B cell (primary cell): ENCODE data around the gene IDS. TPM values are rescaled to one million over a fixed set of nuclear protein-coding genes. Genes with fewer than 3 reads are reported as not detected.

Experiments
- ATAC-seq: fragments of 200-7000 bp; cut with Tn5 transposase; one replicate; pipeline ENCODE4 v1.10.0; 2021; ENCODE audit warnings: low read depth, mild to moderate bottlenecking, moderate number of reproducible peaks, moderate library complexity
- CTCF ChIA-PET: fragments of 350-600 bp; sonication (Branson Sonifier 250); formaldehyde crosslinking; loops from one replicate; lab custom pipeline; 2021; ENCODE audit warnings: antibody characterized with exemption, inconsistent platforms; lab: Charles Lee
- POLR2A ChIA-PET: fragments of 350-600 bp; sonication (Branson Sonifier 250); formaldehyde crosslinking; loops from one replicate; lab custom pipeline; 2021; ENCODE audit warnings: antibody characterized with exemption; lab: Charles Lee
- DNase-seq: peaks from one replicate; pipeline ENCODE4 v3.0.0; 2013
- H2AFZ ChIP-seq: 2 replicates; pipeline ENCODE4 v1.6.1; 2012; ENCODE audit warnings: mild to moderate bottlenecking, low read depth, low read length; ENCODE audit not compliant: insufficient read depth, poor library complexity, severe bottlenecking
- H3K27ac ChIP-seq, 2 donors: 1 replicate in 1 of 2; 2 replicates in 1 of 2; pipeline ENCODE4 v1.5.1; 2012 to 2013; ENCODE audit warnings: low read length in 2 of 2, mild to moderate bottlenecking in 2 of 2, moderate library complexity in 1 of 2
- H3K27me3 ChIP-seq, 4 experiments: fragments of 200-600 bp in 1 of 4; sonication (generic) in 1 of 4; replicated peaks in 1 of 4; 1 replicate in 2 of 4; 2 replicates in 2 of 4; pipeline versions ENCODE4 v1.6.1 to v1.7.0; 2013 to 2016; ENCODE audit warnings: low read length in 3 of 4, mild to moderate bottlenecking in 2 of 4, mixed read lengths in 1 of 4, moderate library complexity in 1 of 4; ENCODE audit not compliant: insufficient read depth in 4 of 4, control insufficient read depth in 3 of 4; ENCODE audit errors: control extremely low read depth in 1 of 4
- H3K36me3 ChIP-seq, 2 experiments: replicated peaks in 1 of 2; 1 replicate in 1 of 2; 2 replicates in 1 of 2; pipeline versions ENCODE4 v1.6.1 to v1.7.1; 2013; ENCODE audit warnings: low read length in 1 of 2; ENCODE audit not compliant: insufficient read depth in 2 of 2, control insufficient read depth in 1 of 2; ENCODE audit errors: control extremely low read depth in 1 of 2, extremely low read depth in 1 of 2
- H3K4me1 ChIP-seq, 2 donors: fragments of 200-600 bp in 1 of 2; sonication (generic) in 1 of 2; 1 replicate in 1 of 2; 2 replicates in 1 of 2; pipeline versions ENCODE4 v1.5.1 to v1.6.1; 2013 to 2017; ENCODE audit warnings: low read length in 2 of 2; ENCODE audit not compliant: control insufficient read depth in 2 of 2, insufficient read depth in 2 of 2
- H3K4me2 ChIP-seq: replicated peaks from 2 replicates; pipeline ENCODE3; 2012; ENCODE audit warnings: mild to moderate bottlenecking, low read depth, low read length; ENCODE audit not compliant: poor library complexity, severe bottlenecking
- H3K4me3 ChIP-seq, 5 experiments: fragments of 200-600 bp in 1 of 5; sonication (generic) in 1 of 5; 1 replicate in 3 of 5; 2 replicates in 2 of 5; pipeline versions ENCODE4 v1.5.1 to v1.7.0; 2011 to 2016; ENCODE audit warnings: low read length in 4 of 5, mild to moderate bottlenecking in 4 of 5, low read depth in 2 of 5, control low read depth in 1 of 5, moderate library complexity in 1 of 5; ENCODE audit not compliant: insufficient read depth in 1 of 5; ENCODE audit errors: control extremely low read depth in 1 of 5, extremely low read depth in 1 of 5
- H3K79me2 ChIP-seq: fragments of 200-600 bp; sonication (generic); one replicate; pipeline ENCODE4 v1.6.0; 2016; ENCODE audit warnings: low read length; ENCODE audit not compliant: control insufficient read depth, insufficient read depth
- H3K9ac ChIP-seq: fragments of 200-600 bp; sonication (generic); 2 replicates; pipeline ENCODE4 v1.6.1; 2017; ENCODE audit warnings: mild to moderate bottlenecking, low read length, moderate library complexity
- H3K9me3 ChIP-seq, 3 donors: one replicate each; pipeline versions ENCODE4 v1.6.1 to v1.7.1; 2013; ENCODE audit warnings: low read length in 2 of 3; ENCODE audit not compliant: control insufficient read depth in 2 of 3, insufficient read depth in 1 of 3; ENCODE audit errors: control extremely low read depth in 1 of 3
- H4K20me1 ChIP-seq: 2 replicates; pipeline ENCODE4 v1.6.0; 2012; ENCODE audit warnings: mild to moderate bottlenecking, low read length; ENCODE audit not compliant: insufficient read depth, control insufficient read depth, poor library complexity, severe bottlenecking
- H3K27ac Mint-ChIP-seq: one replicate; pipeline ENCODE4 v1.8.0; 2021; ENCODE audit warnings: mixed read lengths
- H3K27me3 Mint-ChIP-seq: one replicate; pipeline ENCODE4 v1.8.0; 2021; ENCODE audit warnings: mixed read lengths
- H3K4me1 Mint-ChIP-seq: one replicate; pipeline ENCODE4 v1.8.0; 2021; ENCODE audit warnings: mixed read lengths
- H3K4me3 Mint-ChIP-seq: one replicate; pipeline ENCODE4 v1.8.0; 2021; ENCODE audit warnings: mixed read lengths
- H3K9me3 Mint-ChIP-seq: one replicate; pipeline ENCODE4 v1.8.0; 2022; ENCODE audit warnings: mixed read lengths; ENCODE audit not compliant: insufficient read depth
- CTCF ChIP-seq: fragments of 200-600 bp; IDR thresholded peaks from one replicate; pipeline ENCODE4 v1.8.0; 2022; ENCODE audit warnings: antibody characterized with exemption, mild to moderate bottlenecking
- EZH2 ChIP-seq: IDR thresholded peaks from 2 replicates; pipeline ENCODE4 v1.6.1; 2012; ENCODE audit warnings: borderline replicate concordance, low read depth, mild to moderate bottlenecking, moderate library complexity, low read length; ENCODE audit not compliant: insufficient read depth, poor library complexity, severe bottlenecking
- WGBS: methylation state at CpG from one replicate; pipeline ENCODE4 v1.1.5; 2013; ENCODE audit warnings: missing lambda C conversion rate; ENCODE audit not compliant: insufficient coverage; 5-methylcytosine and 5-hydroxymethylcytosine counted together
- intact Hi-C: fragments of 100-400 bp; cut with micrococcal nuclease; formaldehyde crosslinking; loops from one replicate; pipeline ENCODE4 v1.10.0; 2022
- polyA plus RNA-seq: library from polyadenylated mRNA; depleted of rRNA; stranded (reverse); fragments of >200 nt; gene quantifications from 2 replicates; pipeline ENCODE4 v1.2.3, GENCODE V29; 2012
- total RNA-seq, 2 donors: library from RNA; stranded (reverse); fragments of 120-200 nt in 1 of 2; gene quantifications; 1 replicate in 1 of 2; 2 replicates in 1 of 2; pipeline versions ENCODE4 v1.2.3 to v1.2.4, GENCODE V29; 2013 to 2022

IDS gene
- total and polyA plus RNA-seq, 2 donors (not counting 1 experiment from before 2014, with no cell fraction given), result 85.3 to 169 TPM

- H3K4me1 ChIP-seq, result no peaks in the 10 kb centered on the region
- H3K27me3 Mint-ChIP-seq, result no peaks in the 10 kb centered on the region
- peaks cover 0 to 95% of the 10 kb centered on the region in 2 experiments for H3K36me3 ChIP-seq
- intact Hi-C loops, result no loop called here
- 97% methylated on average over 4 of the region's 13 CpGs for WGBS
- no peak overlapping the region for H2AFZ ChIP-seq
- no peak for DNase-seq
- no peak overlapping the region for H3K4me3 Mint-ChIP-seq
- ChIA-PET POLR2A (no interaction called here), CTCF (interaction anchor here (1.6 kb wide), 1 partner anchor 18 kb away, joined by 3 read pairs; no protein-coding TSS in a partner anchor)
- H3K4me1 Mint-ChIP-seq, result no peaks in the 10 kb centered on the region
- no peaks in the 10 kb centered on the region for H3K9me3 ChIP-seq
- no peak overlapping the region for H3K9ac ChIP-seq
- no peak overlapping the region for H3K27ac Mint-ChIP-seq
- H3K4me3 ChIP-seq, result no peak overlapping the region
- no peak overlapping the region for H3K4me2 ChIP-seq
- peaks cover 15% of the 10 kb centered on the region for H4K20me1 ChIP-seq
- no peak for TF ChIP-seq EZH2
- TF ChIP-seq CTCF, result no peak
- H3K79me2 ChIP-seq, result peaks cover 7% of the 10 kb centered on the region
- no peaks in the 10 kb centered on the region for H3K9me3 Mint-ChIP-seq
- H3K27me3 ChIP-seq, result no peaks in the 10 kb centered on the region
- no peak overlapping the region for H3K27ac ChIP-seq
- ATAC-seq, result no peak
Measured at GRCh38 chrX:149493567-149494562, 11.2 kb downstream of the IDS start.

GRCh38 chrX:149491812-149492211 lies 13.3 kb downstream of the IDS start:
- H3K9me3 ChIP-seq, result no peaks in the 10 kb centered on the region

More at GRCh38 chrX:149491812-149492211, 13.3 kb downstream of the IDS start:
- Mint-ChIP-seq H3K27me3 (no peaks in the 10 kb centered on the region), H3K4me3 (no peak overlapping the region), H3K9me3 (no peaks in the 10 kb centered on the region), H3K4me1 (no peaks in the 10 kb centered on the region), H3K27ac (no peak overlapping the region)
- no peak for ATAC-seq
- 86% methylated on average over 2 of the region's 2 CpGs for WGBS
- no peak overlapping the region for H3K9ac ChIP-seq
- no peak overlapping the region for H3K27ac ChIP-seq
- no peak overlapping the region for H2AFZ ChIP-seq
- no peak for DNase-seq
- H3K4me2 ChIP-seq, result no peak overlapping the region
- intact Hi-C loops, result no loop called here
- H3K4me1 ChIP-seq, result no peaks in the 10 kb centered on the region
- ChIA-PET CTCF (no interaction called here), POLR2A (no interaction called here)
- peaks cover 5% of the 10 kb centered on the region for H3K79me2 ChIP-seq
- no peaks in the 10 kb centered on the region for H3K27me3 ChIP-seq
- H3K36me3 ChIP-seq, result peaks cover 0 to 81% of the 10 kb centered on the region in 2 experiments
- H4K20me1 ChIP-seq, result peaks cover 15% of the 10 kb centered on the region
- H3K4me3 ChIP-seq, result no peak overlapping the region
- TF ChIP-seq CTCF, result no peak
- no peak for TF ChIP-seq EZH2
